ENCODE results near the gene SEPTIN8.

DNA sequence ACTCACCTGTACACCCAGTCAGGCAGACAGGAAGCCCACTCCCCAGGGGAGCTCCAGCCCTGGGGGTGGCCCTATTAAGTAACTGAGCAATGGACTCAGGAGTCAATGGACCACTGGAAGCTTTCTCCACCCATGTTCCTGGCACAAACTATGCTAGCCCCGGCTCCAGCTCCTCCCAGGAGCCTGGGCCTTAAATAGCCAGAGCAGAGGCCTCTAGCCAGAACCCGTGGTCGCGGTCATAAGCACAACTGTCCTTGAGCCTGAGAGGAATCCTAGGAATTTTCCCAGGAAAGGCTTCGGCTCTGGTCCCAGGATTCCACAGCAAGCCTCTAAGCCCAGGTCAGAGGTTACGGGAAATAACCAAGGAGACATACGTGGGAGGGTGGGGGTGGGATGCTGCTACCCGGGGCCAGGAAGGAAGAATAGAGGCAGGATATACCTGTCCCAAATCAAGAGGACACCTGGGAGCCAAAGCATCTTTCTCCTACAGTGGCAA lies 5.5 kb downstream of the SEPTIN8 start:
- TF ChIP-seq CTCF (IDR thresholded peaks at IDR 0.05): no peak
- no peak for TF ChIP-seq POLR2A (IDR thresholded peaks at IDR 0.05)

Data from Peyer's patch (tissue), 4 donors.